Right lung (tissue), 5 donors: ENCODE measurements around the gene SLC37A1. TPM values are rescaled to one million over a fixed set of nuclear protein-coding genes. Genes with fewer than 3 reads are reported as not detected.

Source experiments
- DNase-seq, 2 donors: peaks; one replicate each; pipeline ENCODE4 v3.0.0-alpha.2; 2013
- polyA plus RNA-seq, 5 donors: library from polyadenylated mRNA; unstranded; fragments of 120-200 nt; gene quantifications; one replicate each; pipeline versions ENCODE4 v1.2.1 to v1.2.3, GENCODE V29; 2013; ENCODE audit warnings: inconsistent platforms in 1 of 5, low replicate concordance in 1 of 5; ENCODE audit not compliant: insufficient read length in 5 of 5, insufficient read depth in 1 of 5

The SLC37A1 gene
- polyA plus RNA-seq, 5 donors: 8.8 to 11.6 (median 9.8) TPM

GRCh38 chr21:42476388-42477331 is 37.0 kb upstream of the SLC37A1 start:
- no peak for DNase-seq

- DNase-seq: no peak
Observed at GRCh38 chr21:42478504-42478903, 35.1 kb upstream of the SLC37A1 start.

- no peak for DNase-seq
Observed at GRCh38 chr21:42479582-42479981, 34.1 kb upstream of the SLC37A1 start.

- no peak for DNase-seq
Observed at GRCh38 chr21:42480736-42481135, 32.9 kb upstream of the SLC37A1 start.

GRCh38 chr21:42481169-42481568 is 32.5 kb upstream of the SLC37A1 start:
- no peak for DNase-seq

- no peak for DNase-seq
Observed at GRCh38 chr21:42484966-42485365, 28.7 kb upstream of the SLC37A1 start.

GRCh38 chr21:42486072-42486471 is 27.6 kb upstream of the SLC37A1 start:
- no peak for DNase-seq

- no peak for DNase-seq
Observed at GRCh38 chr21:42486531-42486930, 27.1 kb upstream of the SLC37A1 start.

- DNase-seq: no peak
Observed at GRCh38 chr21:42489006-42489563, 24.6 kb upstream of the SLC37A1 start.

- DNase-seq: no peak
Observed at GRCh38 chr21:42489991-42490390, 23.7 kb upstream of the SLC37A1 start.

GRCh38 chr21:42490720-42491119 is 22.9 kb upstream of the SLC37A1 start:
- no peak for DNase-seq

- DNase-seq: no peak
Observed at GRCh38 chr21:42491328-42491727, 22.3 kb upstream of the SLC37A1 start.

- no peak for DNase-seq
Observed at GRCh38 chr21:42492201-42492600, 21.5 kb upstream of the SLC37A1 start.

GRCh38 chr21:42493109-42494060 is 20.3 kb upstream of the SLC37A1 start:
- no peak for DNase-seq

- DNase-seq: no peak
Observed at GRCh38 chr21:42495027-42495426, 18.6 kb upstream of the SLC37A1 start.

GRCh38 chr21:42495765-42496119 is 17.9 kb upstream of the SLC37A1 start:
- DNase-seq: no peak

GRCh38 chr21:42496120-42496838 is 17.4 kb upstream of the SLC37A1 start, which contains the start of gene RSPH1:
TSS of gene RSPH1 (minus strand) at chr21:42496224. CDS start at chr21:42496186, 38 bp downstream.
- peak; percentile 98 to 99 for DNase-seq

- no peak for DNase-seq
Observed at GRCh38 chr21:42496839-42497202, 16.8 kb upstream of the SLC37A1 start.

GRCh38 chr21:42498012-42498411 is 15.6 kb upstream of the SLC37A1 start:
- DNase-seq: no peak

GRCh38 chr21:42499444-42500112 is 14.1 kb upstream of the SLC37A1 start:
- no peak for DNase-seq

- no peak for DNase-seq
Observed at GRCh38 chr21:42500225-42500624, 13.4 kb upstream of the SLC37A1 start.
